MM.1S (cell line): ENCODE data around the gene USP40.

Source experiments
- EZH2 ChIP-seq: fragments of 300-600 bp; sonication (generic); optimal IDR thresholded peaks from 2 replicates; pipeline ENCODE3; 2017; ENCODE audit warnings: low read depth, mild to moderate bottlenecking, antibody characterized with exemption, low read length, mixed read lengths
- TF ChIP-seq, protein P1 (sequence below): fragments of 300-600 bp; sonication (generic); IDR thresholded peaks from 2 replicates; pipeline ENCODE4 v1.5.1; 2016; ENCODE audit warnings: antibody characterized with exemption, low read length, mixed read lengths

DNA sequence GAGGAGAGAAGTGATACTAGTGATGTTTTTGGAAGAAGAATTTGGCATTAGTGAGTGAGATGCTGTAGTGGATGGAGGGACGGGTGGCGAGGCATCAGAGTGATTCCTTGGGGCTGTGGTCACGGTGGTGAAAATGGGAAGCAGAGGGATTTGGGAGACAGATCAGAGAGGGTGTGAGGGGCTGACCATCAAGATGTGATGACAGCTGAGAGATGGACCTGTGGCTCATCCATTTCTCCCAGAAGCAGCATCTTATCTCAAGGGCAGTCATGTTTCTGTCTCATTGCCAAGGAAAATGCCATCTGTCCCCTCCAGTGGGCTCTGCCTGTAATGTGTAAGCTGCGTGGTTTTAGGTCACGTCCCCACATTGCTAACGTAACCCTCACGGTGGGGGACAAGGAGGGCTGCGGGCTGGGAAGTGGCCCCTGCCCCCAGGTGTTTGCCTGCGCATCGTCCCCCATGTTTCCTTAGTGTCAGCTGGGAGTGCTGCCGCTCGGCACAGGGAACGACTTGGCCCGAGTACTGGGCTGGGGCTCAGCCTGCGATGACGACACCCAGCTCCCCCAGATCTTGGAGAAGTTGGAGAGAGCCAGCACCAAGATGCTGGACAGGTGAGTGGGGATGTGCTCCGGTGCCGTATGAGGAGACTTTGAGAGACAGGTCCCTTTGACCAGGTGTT lies 121.3 kb downstream of the USP40 start:
- no peak for TF ChIP-seq EZH2
- TF ChIP-seq, protein P1, sequence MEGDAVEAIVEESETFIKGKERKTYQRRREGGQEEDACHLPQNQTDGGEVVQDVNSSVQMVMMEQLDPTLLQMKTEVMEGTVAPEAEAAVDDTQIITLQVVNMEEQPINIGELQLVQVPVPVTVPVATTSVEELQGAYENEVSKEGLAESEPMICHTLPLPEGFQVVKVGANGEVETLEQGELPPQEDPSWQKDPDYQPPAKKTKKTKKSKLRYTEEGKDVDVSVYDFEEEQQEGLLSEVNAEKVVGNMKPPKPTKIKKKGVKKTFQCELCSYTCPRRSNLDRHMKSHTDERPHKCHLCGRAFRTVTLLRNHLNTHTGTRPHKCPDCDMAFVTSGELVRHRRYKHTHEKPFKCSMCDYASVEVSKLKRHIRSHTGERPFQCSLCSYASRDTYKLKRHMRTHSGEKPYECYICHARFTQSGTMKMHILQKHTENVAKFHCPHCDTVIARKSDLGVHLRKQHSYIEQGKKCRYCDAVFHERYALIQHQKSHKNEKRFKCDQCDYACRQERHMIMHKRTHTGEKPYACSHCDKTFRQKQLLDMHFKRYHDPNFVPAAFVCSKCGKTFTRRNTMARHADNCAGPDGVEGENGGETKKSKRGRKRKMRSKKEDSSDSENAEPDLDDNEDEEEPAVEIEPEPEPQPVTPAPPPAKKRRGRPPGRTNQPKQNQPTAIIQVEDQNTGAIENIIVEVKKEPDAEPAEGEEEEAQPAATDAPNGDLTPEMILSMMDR = no peak
